Measurements from ENCODE around the gene SLC25A27. TPM values are rescaled to one million over a fixed set of nuclear protein-coding genes. Genes with fewer than 3 reads are reported as not detected.

SLC25A27 gene
- total and polyA plus RNA-seq, 2 experiments from 2014 or later = 8.5 to 16.2 TPM

- no peak for DNase-seq (ENCODE audit: low spot score)
- no peaks in the 10 kb centered on the region for H3F3A ChIP-seq (replicated peaks; ENCODE audit: low read depth)
- H3K4me3 ChIP-seq = no peak overlapping the region
- H3K4me2 ChIP-seq = no peak overlapping the region
- TF ChIP-seq EZH2 (IDR thresholded peaks at IDR 0.05; ENCODE audit: low read depth, unreplicated experiment) (no peak), NANOG (IDR thresholded peaks at IDR 0.05; ENCODE audit: borderline replicate concordance) (no peak), STAT1 (IDR thresholded peaks at IDR 0.05; ENCODE audit: unreplicated experiment) (no peak), ZNF331 (CRISPR knock-in tag; IDR thresholded peaks at IDR 0.05; ENCODE audit: low read depth) (no peak), CREB1 (CRISPR knock-in tag; IDR thresholded peaks at IDR 0.05; ENCODE audit: low read depth) (no peak), CTCF (conservative IDR thresholded peaks at IDR 0.05; ENCODE audit: low read depth in 2 of 2) (no peak), EZH2phosphoT487 (IDR thresholded peaks at IDR 0.05; ENCODE audit: unreplicated experiment) (no peak), ZNF462 (CRISPR knock-in tag; IDR thresholded peaks at IDR 0.05) (no peak), ZNF114 (CRISPR knock-in tag; IDR thresholded peaks at IDR 0.05) (no peak), JUNB (IDR thresholded peaks at IDR 0.05; ENCODE audit: unreplicated experiment) (no peak), POLR2AphosphoS5 (IDR thresholded peaks at IDR 0.05; ENCODE audit: low read depth) (no peak), ETS1 (IDR thresholded peaks at IDR 0.05) (no peak)
- TF ChIP-seq, protein P1, sequence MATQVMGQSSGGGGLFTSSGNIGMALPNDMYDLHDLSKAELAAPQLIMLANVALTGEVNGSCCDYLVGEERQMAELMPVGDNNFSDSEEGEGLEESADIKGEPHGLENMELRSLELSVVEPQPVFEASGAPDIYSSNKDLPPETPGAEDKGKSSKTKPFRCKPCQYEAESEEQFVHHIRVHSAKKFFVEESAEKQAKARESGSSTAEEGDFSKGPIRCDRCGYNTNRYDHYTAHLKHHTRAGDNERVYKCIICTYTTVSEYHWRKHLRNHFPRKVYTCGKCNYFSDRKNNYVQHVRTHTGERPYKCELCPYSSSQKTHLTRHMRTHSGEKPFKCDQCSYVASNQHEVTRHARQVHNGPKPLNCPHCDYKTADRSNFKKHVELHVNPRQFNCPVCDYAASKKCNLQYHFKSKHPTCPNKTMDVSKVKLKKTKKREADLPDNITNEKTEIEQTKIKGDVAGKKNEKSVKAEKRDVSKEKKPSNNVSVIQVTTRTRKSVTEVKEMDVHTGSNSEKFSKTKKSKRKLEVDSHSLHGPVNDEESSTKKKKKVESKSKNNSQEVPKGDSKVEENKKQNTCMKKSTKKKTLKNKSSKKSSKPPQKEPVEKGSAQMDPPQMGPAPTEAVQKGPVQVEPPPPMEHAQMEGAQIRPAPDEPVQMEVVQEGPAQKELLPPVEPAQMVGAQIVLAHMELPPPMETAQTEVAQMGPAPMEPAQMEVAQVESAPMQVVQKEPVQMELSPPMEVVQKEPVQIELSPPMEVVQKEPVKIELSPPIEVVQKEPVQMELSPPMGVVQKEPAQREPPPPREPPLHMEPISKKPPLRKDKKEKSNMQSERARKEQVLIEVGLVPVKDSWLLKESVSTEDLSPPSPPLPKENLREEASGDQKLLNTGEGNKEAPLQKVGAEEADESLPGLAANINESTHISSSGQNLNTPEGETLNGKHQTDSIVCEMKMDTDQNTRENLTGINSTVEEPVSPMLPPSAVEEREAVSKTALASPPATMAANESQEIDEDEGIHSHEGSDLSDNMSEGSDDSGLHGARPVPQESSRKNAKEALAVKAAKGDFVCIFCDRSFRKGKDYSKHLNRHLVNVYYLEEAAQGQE (IDR thresholded peaks at IDR 0.05; ENCODE audit: unreplicated experiment) = no peak
- H3K4me3 Mint-ChIP-seq = no peak overlapping the region
- no peak for ATAC-seq
- H3K36me3 ChIP-seq (ENCODE audit: insufficient read depth) = no peaks in the 10 kb centered on the region
- no peaks in the 10 kb centered on the region for H3K36me3 Mint-ChIP-seq (ENCODE audit: low read depth)
- no peaks in the 10 kb centered on the region for H3K4me1 ChIP-seq (ENCODE audit: insufficient read depth)
- no peaks in the 10 kb centered on the region for H4K20me1 ChIP-seq (replicated peaks; ENCODE audit: insufficient read depth)
- no peak overlapping the region for H3K27ac ChIP-seq (ENCODE audit: low read depth)
- no peaks in the 10 kb centered on the region for H3K9me2 ChIP-seq (ENCODE audit: insufficient read depth)
- no peaks in the 10 kb centered on the region for H3K9me3 Mint-ChIP-seq
- no peaks in the 10 kb centered on the region for H3K27me3 ChIP-seq (ENCODE audit: insufficient read depth)
- H3K27me3 Mint-ChIP-seq (ENCODE audit: insufficient read depth, low read depth, poor library complexity) = peaks cover 1% of the 10 kb centered on the region
- H3K79me2 ChIP-seq (replicated peaks; ENCODE audit: insufficient read depth) = no peaks in the 10 kb centered on the region
- H3K27ac Mint-ChIP-seq = no peak overlapping the region
- no peaks in the 10 kb centered on the region for H3K4me1 Mint-ChIP-seq
- no peak overlapping the region for H2AFZ ChIP-seq
Observed at GRCh38 chr6:46610862-46611553, 41.8 kb upstream of the SLC25A27 start.

Data from GM23338 (cell line).